RCC 7860 (cell line): ENCODE measurements around the gene ELF3.
"Not testable (repeated sequence)": the region's sequence is repeated elsewhere in the genome, so short reads cannot be mapped to it uniquely, and the experiment has no call there.

Experiments used
- DNase-seq: peaks from one replicate; pipeline ENCODE4 v3.0.0-alpha.2; 2015; ENCODE audit warnings: low spot score
- FAIRE-seq: peaks from 2 replicates; lab custom pipeline; 2012; peaks lifted over from hg19 to GRCh38; lab: Jason Lieb, UNC

The ELF3 gene

DNA sequence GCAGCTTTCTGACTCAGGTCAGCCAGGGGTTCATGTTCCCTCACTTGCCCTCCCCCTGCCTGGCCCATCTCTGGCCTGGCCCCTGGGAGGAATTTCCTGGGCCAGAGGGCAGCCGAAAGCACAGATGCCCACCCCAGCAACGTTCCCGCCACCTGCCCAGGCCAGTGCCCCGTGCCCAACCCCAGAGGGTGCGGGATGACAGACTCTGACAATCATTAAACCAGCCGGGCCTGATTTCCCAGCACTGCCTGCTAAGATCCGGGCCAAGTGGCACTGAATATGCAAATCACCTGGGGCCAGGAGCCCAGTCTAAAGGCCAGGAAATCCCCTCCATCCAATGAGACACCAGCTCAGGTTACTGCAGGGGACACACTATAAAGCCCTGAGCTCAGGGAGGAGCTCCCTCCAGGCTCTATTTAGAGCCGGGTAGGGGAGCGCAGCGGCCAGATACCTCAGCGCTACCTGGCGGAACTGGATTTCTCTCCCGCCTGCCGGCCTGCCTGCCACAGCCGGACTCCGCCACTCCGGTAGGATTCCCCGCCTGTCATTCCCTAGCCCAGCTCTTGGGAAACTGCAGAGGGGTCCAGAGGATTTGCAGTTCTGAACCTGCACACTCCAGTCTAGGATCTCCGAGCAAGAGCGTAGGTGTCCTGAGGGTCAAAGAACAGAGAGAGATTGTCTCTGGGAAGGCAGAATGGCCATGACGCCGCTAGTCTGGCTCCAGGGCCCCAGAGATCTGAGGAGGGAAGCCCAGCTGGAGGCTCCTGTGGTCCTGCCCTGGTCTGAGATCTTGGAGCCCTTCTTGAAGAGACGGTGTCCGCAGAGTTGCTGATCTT is at the start of gene ELF3:
Gene ELF3, plus strand, starts transcription at position 408 of the 836 bp plus-strand sequence. CDS start 550 bp downstream, outside the sequence.
- FAIRE-seq (peak; percentile 97), DNase-seq (peak; percentile 99)

DNA sequence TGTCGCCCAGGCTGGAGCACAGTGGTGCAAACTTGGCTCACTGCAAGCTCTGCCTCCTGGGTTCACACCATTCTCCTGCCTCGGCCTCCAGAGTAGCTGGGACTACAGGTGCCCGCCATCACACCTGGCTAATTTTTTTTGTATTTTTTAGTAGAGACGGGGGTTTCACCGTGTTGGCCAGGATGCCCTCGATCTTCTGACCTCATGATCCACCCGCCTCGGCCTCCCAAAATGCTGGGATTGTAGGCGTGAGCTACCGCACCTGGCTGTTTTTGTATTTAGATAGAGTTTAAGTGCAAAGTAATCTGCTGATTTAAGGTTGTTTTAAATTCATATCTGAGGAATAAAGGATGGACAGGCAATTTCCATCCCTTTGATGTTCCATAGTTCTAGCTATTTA is 48.0 kb upstream of the ELF3 start:
- not testable (repeated sequence) for FAIRE-seq, DNase-seq

DNA sequence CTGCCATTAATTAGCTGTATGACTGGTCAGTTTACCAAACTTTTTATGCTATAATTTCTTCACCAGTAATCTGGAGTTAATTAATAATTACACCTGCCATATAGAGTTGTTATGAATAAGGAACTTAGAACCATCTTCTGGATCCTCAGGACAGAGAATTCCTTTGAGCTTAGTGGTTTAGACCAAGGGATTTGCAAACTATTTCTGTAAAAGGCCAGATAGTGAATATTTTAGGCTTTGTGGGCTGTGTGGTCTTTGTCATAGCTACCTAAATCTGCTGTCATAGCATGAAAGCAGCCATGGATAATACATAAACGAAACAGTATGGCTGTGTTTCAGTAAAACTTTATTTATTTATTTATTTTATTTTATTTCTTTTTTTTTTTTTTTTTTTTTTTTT is 46.1 kb upstream of the ELF3 start:
- peak; percentile 26 for DNase-seq
- no peak for FAIRE-seq

DNA sequence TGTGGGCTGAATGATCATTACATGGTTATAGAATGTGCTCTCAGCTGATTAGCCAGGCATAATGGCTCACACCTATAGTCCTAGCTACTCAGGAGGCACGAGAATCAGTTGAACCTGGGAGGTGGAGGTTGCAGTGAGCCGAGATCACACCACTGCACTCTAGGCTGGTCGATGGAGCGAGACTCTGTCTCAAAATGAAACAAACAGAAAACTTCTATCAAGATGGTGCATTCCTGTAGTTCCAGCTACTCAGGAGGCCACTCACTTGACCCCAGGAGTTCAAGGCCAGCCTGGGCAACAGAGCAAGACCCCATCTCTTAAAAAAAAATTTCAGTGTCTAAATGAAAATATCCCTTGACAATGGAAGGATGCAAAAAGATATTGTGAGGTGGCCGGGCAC is 44.2 kb upstream of the ELF3 start:
- DNase-seq (no peak), FAIRE-seq (no peak)

DNA sequence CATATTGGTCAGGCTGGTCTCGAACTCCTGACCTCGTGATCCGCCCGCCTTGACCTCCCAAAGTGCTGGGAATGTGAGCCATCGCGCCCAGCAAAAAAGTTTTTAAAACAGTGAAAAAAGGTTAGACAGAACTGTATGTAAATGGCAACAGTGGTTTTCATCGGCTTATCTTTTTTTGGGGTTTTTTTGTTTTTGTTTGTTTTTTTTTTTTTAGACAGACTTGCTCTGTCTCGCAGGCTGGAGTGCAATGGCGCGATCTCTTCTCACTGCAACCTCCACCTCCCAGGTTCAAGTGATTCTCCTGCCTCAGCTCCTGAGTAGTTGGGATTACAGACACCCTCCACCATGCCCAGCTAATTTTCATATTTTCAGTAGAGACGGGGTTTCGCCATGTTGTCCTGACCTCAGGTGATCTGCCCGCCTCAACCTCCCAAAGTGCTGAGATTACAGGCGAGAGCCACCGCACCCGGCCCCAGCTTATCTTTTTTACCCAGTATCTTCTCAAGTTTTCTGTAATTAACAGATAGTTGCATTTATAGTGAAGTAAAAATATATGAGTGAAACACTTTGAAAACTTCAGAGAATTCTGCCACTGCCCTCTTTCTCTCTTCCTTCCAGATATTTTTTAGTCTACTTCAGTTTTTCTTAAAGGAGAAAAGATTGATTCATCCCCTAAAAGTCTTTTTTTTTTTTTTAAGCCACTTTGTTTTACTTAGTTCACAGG is 42.0 kb upstream of the ELF3 start:
- DNase-seq = no peak
- FAIRE-seq = no peak

DNA sequence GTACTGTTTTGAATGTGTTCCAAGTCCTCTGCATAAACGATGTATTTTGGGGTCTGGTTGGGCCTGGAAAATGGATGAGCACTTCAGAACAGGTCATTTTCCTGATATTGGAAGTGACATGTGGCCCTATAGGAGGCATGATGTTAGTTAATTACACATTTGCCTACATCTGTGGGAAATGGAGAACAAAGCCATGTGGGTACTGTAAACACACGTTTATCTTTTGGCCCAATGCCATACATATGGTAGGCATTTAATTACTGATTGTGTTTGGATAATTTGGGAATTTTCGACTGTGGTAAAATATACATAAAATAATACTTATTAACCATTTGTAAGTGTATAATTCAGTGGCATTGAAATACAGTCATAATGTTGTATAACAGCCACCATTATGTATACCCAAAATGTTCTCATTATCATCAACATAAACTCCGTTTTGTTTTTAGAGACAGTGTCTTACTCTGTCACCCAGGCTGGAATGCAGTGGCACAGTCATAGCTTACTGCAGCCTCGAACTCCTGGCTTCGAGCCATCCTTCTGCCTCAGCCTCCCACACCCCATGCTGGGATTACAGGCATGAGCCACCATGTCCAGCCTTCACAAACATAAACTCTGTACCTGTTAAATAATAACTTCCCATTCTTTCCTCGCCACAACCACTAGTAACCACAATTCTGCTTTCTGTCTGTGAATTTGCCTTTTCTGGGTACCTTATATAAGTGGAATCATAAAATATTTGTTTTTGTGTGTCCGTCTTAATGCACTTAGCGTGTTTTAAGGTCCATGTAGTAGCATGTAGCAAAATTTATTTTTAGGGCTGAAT is 39.8 kb upstream of the ELF3 start:
- DNase-seq = peak; percentile 62

DNA sequence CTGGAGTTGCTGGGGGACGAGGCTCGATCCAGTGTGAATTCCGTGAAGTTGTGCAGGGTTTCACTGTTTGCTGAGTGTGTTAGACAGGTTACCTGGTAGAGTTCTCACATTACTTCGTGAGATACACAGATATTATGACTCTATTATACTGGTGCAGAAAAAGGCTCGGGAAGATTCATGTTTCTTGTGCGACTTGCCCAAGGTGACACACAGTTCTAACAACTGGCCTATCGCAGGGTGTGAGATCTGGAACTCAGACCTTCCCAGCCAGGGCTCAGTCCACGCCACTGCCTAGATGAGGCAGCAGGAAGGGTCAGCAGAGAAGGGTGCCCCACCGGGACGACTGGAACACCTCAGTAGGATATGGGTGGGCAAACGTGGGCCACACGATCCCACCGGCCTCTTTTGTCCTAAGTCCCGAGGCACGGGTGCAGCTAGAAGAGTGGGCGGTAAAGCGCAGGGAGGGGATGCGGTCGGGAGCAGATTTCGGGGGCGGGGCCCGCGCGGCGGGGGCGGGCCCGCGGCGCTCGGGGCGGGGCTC is 28.2 kb upstream of the ELF3 start:
- FAIRE-seq (no peak), DNase-seq (no peak)

More for the DNA sequence above, 39.8 kb upstream of the ELF3 start:
- FAIRE-seq = peak; percentile 72

DNA sequence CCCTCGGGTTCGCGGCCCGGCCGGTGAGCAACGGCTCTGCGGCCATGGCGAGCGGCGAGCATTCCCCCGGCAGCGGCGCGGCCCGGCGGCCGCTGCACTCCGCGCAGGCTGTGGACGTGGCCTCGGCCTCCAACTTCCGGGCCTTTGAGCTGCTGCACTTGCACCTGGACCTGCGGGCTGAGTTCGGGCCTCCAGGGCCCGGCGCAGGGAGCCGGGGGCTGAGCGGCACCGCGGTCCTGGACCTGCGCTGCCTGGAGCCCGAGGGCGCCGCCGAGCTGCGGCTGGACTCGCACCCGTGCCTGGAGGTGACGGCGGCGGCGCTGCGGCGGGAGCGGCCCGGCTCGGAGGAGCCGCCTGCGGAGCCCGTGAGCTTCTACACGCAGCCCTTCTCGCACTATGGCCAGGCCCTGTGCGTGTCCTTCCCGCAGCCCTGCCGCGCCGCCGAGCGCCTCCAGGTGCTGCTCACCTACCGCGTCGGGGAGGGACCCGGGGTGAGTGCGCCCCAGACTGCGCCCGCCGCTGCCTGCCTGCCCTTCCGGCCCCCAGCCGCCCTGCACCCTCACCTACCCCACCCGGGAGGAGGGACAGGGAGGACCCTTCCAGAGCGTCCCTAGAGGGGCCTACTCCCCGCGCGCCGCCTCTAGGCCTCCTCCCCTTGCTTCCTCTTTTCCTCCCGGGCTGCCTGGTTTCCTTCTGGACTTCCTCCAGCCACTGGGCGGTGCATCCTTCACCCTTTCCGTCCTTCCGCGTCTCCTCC is 27.6 kb upstream of the ELF3 start, which contains the start of gene RNPEP:
Gene RNPEP, plus strand, starts transcription at position 26 of the 757 bp plus-strand sequence. Its CDS starts 19 bp downstream, at position 45.
- FAIRE-seq = peak; percentile 71

DNA sequence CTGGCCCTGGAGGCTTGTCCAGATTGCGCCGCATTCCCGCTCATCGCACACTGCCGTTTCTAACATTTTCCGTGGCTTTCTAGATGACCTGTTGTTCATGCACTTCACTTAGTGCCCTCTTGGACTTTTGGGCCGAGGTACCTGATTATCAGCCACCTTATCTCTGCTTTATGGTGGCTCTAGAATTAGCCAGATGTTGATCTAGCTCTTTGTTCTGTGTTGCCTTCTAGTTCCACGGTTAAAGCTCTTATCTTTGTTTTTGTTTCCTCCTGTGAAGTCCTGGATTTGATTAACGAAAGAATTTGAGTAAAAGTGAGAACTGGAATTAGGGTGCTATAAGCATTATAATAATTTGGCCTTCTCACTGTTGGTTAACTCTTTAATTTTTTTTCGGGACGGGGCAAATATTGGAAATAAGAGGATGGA is 27.0 kb upstream of the ELF3 start:
- FAIRE-seq (no peak), DNase-seq (no peak)

More for the DNA sequence above, 27.6 kb upstream of the ELF3 start, which contains the start of gene RNPEP:
- peak; percentile 76 for DNase-seq

DNA sequence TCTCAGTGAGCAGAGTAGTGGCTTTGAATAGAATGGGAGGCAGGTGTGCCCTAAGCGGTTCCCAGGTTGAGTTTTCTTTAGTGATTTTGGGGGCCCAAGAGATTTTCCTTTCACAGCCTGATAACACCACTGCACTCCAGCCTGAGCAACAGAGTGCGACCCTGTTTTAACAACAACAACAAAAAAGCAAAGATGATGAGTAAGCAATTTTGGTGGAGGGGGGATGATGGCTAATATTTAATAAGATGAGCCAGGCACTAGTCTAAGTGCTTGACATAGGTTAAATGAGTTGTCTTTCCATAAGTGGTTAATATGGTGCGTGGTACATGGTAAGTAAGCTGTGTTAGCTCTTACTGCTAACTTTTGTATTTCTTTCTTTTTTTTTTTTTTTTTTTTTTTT is 25.9 kb upstream of the ELF3 start:
- no peak for FAIRE-seq
- no peak for DNase-seq

DNA sequence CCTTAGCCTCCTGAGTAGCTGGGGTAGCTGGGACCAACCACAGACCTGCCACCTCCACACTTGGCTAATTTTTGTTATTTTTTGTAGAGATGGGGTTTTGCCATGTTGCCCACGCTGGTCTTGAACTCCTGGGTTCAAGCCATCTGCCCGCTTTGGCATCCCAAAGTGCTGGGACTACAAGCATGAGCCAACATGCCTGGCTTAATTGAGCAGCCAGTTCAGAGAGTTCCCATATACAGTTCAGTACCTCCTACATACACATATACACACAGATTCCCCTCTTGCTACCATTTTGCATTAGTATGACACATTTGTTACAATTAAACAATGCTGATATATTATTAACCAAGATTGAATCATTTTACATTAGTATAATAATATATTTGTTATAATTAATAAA is 25.0 kb upstream of the ELF3 start:
- no peak for FAIRE-seq
- no peak for DNase-seq

DNA sequence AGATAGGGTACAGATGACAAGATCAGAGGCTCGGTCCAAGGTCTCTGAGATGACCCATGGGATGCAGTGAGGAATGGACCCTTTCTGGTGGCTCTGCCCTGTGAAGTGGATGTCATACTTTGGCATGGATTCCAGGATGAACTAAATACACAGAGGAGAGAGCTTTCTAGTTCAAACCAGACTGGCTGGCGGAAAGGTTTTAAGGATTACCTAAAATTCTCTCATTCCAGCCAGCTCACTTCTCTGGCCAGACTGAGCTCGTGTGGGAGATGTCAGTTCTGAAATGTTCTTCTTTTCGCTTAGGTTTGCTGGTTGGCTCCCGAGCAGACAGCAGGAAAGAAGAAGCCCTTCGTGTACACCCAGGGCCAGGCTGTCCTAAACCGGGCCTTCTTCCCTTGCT is 21.8 kb upstream of the ELF3 start:
- FAIRE-seq (no peak), DNase-seq (no peak)

DNA sequence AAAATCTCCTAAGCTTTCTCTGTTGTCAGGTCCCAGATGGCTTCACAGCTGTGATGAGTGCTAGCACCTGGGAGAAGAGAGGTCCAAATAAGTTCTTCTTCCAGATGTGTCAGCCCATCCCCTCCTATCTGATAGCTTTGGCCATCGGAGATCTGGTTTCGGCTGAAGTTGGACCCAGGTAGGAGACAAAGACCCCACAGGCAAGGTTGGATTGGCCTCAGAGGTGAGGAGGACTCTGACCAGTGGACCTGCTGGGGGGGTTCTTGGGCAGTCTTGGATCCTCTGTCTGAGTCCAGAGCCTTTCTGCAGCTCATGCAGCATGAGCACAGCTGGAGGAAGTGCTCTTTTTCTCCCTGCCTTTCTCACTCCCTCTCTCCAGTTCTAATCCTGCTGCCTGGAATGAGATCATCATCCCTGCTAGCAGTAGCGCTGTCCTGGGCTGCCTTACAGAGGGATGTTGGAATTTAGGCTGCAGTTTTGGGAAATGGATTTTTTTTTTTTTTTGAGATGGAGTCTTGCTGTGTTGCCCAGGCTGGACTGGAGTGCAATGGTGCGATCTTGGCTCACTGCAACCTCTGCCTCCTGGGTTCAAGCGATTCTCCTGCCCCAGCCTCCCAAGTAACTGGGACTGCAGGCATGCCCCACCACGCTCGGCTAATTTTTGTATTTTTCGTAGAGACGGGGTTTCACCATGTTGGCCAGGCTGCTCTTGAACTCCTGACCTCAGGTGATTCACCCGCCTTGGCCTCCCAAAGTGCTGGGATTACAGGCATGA is 20.8 kb upstream of the ELF3 start:
- no peak for FAIRE-seq
- DNase-seq = no peak

DNA sequence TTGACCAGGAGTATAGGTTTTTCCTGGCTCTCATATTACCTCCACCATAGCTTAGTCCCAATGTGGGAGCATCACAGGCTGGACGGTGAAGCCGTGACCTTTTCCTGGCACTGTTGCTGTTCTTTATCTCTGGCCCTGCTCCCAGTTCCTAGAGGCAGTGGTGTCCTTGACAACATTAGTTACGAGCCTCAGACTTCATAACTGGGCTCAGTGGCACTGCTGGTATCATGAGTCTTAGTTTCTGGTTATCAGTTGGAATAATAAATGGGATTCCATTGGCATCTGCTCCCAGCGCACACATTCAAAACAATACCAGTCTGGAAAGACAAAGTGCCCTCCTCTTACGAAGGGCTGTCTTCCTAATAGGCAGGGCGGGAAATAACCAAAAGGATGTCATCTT is 20.0 kb upstream of the ELF3 start:
- FAIRE-seq (no peak), DNase-seq (no peak)

DNA sequence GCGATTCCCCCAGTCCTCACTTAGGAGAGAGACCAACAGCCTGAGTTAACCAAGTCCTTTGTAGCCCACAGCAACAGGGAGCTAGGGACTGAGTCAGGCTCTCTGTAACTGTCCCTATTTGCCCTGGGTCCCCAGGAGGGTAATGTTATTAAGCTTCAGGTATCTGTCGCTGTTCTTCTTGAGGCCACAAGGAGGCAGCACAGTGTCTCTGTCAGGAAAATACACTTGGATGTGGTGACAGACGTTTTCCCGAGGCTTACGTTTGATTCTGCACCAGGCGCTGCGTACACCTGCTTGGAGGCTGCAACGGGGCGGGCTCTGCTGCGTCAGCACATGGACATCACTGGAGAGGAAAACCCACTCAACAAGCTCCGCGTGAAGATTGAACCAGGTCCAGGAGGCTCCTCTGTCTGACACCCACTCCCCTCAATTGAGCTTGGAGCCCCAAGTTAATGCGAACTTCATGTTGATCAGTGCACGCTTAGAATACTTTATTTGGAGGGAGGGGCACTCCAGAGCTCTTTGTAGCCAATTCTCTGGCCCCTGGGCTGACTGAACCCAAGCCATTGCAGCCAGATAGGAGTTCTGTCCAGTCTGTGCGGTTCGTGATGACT is 10.7 kb upstream of the ELF3 start:
- peak; percentile 45 for FAIRE-seq
- peak; percentile 65 for DNase-seq

DNA sequence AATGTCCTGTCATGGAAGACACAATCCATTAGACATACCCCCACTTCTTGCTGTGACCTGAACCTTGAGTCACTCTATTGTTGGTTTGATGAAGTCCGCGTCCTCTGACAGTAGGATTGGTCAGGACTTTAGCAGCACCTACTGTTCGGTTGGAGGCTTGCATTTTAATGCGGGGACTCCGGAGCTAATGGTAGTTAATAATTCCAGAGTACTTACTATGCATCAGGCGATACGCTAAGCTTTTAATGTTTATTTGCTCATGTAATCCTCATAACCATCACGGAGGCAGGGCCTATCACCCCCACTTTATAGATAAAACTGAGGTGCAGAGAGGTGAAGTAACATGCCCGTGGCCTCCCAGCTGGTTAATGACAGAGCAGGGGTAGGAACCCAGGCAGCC is 7.9 kb upstream of the ELF3 start:
- DNase-seq (no peak), FAIRE-seq (no peak)

DNA sequence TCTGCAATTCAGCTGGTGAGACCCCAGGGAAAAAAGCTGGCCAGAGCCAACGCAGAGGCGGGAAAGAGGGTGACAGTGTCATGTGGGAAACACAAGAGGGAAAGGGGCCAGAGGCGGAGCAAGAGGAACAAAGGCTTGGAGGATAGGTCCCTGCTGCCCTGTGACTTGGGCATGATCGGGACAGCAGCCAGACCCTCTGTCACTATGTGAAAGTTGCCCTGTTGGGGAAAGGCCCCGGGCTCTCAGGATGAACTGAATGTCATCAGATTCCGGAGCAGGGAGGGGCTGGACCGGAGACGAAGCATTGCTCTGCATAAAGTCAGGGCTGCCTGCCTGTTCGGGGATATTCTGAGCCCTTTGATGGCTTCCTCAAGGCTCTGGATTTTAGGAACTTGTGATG is 5.7 kb upstream of the ELF3 start:
- no peak for FAIRE-seq
- no peak for DNase-seq

DNA sequence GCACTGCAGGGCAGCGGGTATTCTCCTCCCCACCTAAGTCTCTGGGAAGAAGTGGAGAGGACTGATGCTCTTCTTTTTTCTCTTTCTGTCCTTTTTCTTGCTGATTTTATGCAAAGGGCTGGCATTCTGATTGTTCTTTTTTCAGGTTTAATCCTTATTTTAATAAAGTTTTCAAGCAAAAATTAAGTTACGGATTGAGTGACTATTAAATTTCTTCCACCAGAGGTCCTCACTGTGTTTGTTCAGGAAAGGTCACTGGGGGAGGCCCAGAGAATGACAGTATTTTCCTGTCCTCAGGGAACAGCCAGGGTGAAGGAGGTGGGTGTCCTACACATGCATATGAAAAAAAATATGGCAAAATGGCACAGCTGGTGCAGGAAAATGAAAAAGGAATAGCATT is 4.4 kb upstream of the ELF3 start:
- FAIRE-seq (no peak), DNase-seq (no peak)

DNA sequence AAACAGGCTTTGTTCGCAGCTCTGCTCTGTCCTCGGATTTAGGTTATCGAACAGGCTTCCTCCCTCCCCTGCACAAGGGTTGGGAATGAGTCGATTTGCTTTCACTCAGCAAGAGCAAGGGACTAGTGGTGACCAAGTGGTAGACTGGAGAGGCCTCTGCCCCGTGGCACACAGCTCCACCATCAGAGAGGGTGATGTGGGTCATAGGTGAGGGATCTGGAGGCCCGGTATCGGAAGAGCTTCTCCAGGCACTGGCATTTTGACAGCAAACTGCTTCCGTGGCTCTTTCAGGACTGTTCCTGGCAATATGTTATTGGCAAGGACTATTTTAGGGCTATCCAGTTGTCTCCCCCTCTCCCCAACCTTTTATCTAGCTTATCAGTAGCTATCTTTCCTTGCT is 3.1 kb upstream of the ELF3 start:
- FAIRE-seq = no peak
- no peak for DNase-seq
